NCI-H2227 (cell line): ENCODE results near the gene CLMN.

Experiments used
- DNase-seq: peaks from one replicate; lab custom pipeline; 2025; ENCODE audit not compliant: unreplicated experiment; lab: John Stamatoyannopoulos, UW

Gene CLMN

GRCh38 chr14:95305145-95305544 is 14.6 kb downstream of the CLMN start:
- DNase-seq, result no peak

- DNase-seq, result no peak
Observed at GRCh38 chr14:95304342-95304741, 15.4 kb downstream of the CLMN start.

GRCh38 chr14:95303552-95303951 is 16.2 kb downstream of the CLMN start:
- no peak for DNase-seq

DNA sequence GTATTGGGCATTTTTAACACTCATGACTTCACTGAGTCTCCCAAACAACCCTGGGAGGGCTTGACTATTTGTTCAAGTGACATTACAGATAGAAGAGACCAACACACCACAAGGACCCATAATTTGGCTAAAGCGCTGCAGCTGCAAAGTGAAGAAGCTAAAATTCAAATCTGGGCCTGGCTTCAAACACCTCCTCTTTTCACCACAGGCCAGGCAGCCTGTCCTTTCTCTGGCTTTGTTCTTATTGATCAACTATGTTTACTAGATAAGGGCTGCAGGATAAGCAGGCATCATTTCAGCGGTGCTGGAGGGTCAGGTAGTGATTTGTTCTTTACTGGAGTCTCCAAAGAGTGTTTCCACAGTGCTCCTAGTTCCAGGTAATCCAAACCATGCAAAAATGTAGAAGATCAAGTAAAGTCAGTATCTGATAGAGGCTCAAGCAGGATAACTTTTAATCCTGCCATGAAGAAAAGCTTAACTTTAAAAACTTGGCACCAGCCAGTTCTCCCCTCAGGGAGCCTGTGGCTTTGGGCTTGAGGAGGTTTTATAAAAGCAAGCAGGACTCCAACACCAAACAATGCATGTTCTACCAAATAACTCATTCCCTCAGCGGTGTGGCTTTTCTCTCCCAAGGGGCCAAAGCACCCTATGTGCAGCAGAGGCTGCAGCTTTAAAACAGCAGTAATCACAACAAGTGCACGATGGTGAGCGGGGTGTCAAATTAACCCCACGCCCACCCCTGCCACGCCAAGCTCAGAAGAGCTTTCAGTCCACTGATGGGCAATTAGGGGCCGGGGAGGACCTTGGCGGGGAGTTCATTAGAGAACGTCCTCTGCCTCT is 16.8 kb downstream of the CLMN start:
- DNase-seq, result no peak

GRCh38 chr14:95301527-95302187 is 18.1 kb downstream of the CLMN start:
- no peak for DNase-seq

DNA sequence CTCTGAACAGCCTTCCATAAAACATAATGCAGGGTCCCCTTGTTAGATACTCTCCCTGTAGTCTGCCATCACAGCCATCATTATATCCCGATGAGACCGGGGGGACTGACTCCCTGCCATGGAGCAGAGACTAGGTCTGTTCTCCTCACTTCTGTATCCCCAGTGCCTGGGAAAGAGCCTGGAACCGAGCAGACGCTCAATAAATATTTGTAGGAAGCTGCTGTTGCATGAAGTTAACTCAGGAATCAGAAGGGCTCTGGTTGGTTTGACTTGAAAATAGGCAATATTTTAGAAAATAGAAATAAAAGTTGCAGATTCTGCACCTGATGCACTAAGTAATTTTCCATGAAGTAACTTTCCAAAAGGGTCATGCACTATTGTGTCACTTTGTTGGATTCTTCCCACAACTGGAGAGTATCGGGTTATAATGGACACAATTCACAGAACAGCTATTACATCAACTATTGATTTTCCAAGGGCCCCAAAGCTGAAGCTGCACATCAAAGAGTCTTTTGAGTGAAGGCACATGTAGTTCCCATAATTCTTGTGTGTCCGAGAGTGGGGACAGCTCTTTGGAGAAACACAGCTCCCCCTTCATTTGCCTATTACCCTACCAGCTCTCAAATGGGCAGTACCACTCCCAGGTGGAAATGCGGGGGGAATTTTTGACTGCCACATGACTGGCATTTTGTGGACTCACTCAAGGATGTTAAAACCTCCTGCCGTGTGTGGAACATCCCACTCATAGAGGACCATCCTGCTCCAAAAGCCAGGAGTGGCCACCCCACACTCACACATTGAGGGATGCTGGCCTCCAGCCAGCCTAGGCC is 18.8 kb downstream of the CLMN start:
- no peak for DNase-seq

DNA sequence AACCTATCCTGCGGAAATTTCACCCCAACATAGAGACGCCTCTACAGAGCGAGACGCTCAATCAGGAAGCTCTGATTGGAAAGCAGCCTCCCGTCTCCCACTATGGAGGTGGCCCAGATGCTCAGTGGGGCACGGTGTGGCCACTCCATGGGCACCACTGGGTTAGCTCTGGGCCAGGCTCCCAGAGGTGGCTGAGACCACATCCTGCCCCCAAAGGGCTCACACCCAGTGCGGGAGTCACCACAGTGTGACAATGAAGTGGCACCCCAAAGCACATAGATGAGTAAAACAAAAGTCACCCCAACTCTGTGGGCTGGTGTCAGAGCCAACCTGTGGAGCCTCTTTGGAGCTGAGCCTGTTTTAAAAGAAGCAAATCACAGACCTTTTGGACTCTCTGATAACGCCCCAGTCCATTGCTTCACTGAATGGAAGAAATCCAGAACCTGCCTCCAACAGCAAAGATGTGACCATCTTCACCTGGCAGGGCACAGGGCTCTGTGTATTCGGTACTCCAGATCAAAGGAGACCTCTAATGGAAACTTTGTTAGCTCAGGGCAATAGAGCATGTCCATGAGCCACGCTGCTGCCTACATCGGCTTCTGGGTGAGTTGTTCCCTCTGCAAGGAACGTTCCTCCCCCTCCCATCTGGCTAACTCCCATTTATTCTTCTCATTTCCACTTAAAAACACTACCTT is 19.6 kb downstream of the CLMN start:
- DNase-seq, result no peak

- DNase-seq, result no peak
Observed at GRCh38 chr14:95299271-95299670, 20.4 kb downstream of the CLMN start.

DNA sequence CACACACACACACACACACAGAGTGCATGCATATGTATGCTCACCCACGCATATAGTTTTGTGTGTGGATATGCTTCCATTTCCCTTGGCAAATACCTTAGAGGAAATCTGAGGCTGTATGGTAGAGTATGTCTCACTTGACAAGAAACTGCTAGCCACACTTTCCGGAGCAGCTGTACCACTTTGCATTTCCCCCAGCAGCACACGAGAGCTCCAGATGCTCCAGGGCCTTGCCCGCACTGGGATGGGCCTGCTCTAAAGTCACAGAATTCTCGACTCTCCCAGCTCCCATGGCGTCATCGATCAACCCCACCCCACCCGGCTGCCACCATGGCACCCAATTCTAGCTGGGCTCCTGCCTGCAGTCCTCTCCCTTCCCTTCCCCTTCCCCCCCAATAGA is 21.9 kb downstream of the CLMN start:
- no peak for DNase-seq

- DNase-seq, result no peak
Observed at GRCh38 chr14:95296966-95297365, 22.7 kb downstream of the CLMN start.

DNA sequence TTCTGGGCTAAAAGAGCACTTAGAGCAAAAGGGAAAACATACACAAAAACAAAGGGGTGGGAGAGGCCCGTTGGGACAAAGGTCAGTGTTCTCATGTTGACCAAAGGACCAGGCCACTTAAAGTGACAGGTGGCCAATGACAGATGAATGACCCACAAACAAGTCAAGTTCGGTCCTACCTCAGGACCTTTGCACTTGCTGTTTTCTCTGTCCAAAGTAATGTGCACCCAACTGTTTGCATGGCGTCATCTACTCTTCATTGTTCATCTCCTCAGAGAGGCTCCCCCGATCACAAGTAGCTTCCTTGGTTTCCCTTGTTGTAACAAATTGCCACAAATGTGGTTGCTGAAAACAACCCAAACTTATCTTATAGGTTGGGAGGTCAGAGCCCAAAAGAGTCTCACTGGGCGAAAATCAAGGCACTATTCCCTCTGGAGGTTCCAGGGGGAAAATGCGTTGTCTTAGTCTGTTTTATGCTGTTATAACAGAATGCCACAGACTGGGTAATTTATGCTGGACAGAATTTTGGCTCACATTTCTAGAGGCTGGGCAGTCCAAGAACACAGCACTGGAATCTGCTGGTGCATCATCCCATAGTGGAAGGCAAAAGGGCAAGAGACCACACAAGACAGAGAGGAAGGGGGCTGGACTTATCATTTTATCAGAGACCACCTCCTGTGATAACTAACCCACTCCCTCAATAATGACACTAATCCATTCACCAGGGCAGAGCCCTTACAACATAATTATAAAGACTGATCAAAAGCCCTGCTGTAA is 23.9 kb downstream of the CLMN start:
- DNase-seq, result no peak

GRCh38 chr14:95294834-95295599 is 24.7 kb downstream of the CLMN start:
- no peak for DNase-seq

- DNase-seq, result no peak
Observed at GRCh38 chr14:95294320-95294719, 25.4 kb downstream of the CLMN start.

GRCh38 chr14:95293449-95293848 is 26.3 kb downstream of the CLMN start:
- DNase-seq, result no peak

DNA sequence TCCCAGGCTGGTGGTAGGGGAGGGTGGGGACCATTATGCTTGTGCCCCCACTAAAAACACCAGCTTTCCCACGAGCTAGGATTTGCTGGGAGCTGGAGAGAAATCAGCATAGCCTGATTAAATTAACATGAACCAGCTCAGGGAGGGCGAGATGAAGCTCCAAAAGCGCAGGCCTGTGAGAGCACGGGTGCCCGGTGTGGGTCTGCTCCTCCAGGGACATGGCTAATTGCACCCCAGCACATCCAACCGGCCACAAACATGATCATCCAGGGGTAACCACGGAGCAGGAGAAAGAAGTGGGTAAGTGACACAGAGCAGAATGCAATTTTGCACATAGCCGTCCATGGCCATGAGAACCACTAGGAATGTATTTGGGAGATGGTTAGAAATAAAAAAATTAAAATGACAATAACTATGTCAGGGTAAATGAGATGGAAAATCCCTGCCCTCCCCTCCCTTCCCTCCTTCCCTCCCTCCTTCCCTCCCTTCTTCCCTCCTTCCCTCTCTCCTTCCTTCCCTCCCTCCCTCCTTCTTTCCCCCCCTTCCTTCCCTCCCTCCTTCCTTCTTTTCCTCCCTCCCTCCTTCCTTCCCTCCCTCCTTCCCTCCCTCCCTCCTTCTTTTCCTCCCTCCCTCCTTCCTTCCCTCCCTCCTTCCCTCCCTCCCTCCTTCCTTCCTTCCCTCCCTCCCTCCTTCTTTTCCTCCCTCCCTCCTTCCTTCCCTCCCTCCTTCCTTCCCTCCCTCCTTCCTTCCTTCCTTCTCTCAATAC is 26.9 kb downstream of the CLMN start:
- DNase-seq, result no peak

DNA sequence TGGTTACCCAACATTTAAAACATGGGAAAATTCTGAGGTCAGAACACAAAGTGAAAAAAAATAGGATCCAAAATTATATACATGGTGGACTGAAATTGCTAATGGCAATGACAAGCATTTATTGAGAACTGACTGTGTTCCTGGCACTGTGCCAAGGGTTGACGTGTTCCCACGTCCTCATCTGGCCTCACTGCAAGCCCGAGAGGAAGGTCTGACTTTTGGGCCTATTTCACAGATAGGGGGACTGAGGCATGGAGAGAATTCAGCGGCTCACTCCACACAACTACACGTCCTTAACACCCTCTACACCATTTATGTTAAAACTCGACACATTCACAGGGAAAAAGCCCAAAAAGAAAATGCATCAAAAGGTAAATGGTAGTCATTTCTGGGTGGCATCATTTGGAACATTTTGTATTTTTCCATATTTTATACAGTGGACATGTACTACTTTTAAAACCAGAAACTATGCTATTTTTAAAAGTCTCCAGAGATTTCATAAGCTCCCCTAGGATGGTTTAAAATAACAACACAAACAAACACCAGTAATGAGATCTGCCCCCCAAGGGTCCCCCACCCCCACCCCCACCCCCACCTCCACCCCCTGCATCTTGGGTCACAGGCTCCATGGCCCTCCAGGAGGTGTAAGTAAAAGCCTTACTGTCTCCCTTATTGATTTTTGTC is 27.7 kb downstream of the CLMN start:
- peak; percentile 76 for DNase-seq

DNA sequence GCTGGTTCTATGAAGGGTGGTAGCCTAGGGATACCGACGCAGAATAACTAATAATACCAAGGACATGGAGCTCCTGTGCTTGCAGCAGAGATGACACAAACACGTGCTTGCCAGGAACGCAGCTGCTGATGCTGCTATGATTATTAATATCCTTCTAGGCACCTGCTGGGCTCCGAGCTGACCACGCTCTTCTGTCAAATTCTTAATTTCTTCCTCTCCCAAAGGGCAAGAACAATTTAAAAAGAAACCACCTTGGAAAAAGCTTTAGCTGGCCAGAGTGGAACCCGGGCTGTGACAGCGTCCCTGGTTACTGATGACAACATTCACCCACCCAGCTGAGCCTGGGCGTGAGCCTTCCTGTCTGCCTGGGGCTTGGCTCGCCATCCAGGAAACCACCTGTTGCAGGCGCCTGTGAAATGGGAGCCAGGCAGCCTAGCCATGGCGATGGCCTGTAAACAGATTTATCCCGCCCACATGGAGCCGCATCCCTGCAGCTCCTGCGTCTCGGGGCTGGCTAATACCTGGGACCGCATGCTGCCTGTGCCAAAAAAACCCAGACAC is 28.8 kb downstream of the CLMN start:
- peak; percentile 63 for DNase-seq

GRCh38 chr14:95290021-95290420 is 29.7 kb downstream of the CLMN start:
- no peak for DNase-seq
